Transverse colon (tissue), 4 donors: ENCODE measurements around the gene FOXR2.

Source experiments
- CTCF ChIP-seq, 5 experiments: fragments of 200-600 bp in 3 of 5; fragments of 450-650 bp in 2 of 5; sonication (generic) in 3 of 5; IDR thresholded peaks; 1 replicate in 2 of 5; 2 replicates in 3 of 5; pipeline ENCODE4 v1.5.1; 2016 to 2017; ENCODE audit warnings: antibody characterized with exemption in 5 of 5, inconsistent platforms in 3 of 5, mild to moderate bottlenecking in 2 of 5, moderate library complexity in 1 of 5
- EP300 ChIP-seq: sonication (generic); formaldehyde crosslinking; IDR thresholded peaks from one replicate; pipeline ENCODE4 v1.6.1; 2017; ENCODE audit warnings: antibody characterized with exemption, low read depth
- POLR2A ChIP-seq: fragments of 450-650 bp; IDR thresholded peaks from one replicate; pipeline ENCODE4 v1.6.1; 2016; ENCODE audit warnings: antibody characterized with exemption, mild to moderate bottlenecking, moderate library complexity
- POLR2AphosphoS5 ChIP-seq, 3 donors: sonication (generic); formaldehyde crosslinking; IDR thresholded peaks; one replicate each; pipeline ENCODE4 v1.6.1; 2016; ENCODE audit warnings: antibody characterized with exemption in 3 of 3

- TF ChIP-seq POLR2A (no peak), CTCF (IDR thresholded peaks at IDR 0.05) (no peak), EP300 (no peak), POLR2AphosphoS5 (IDR thresholded peaks at IDR 0.05) (no peak)
These were observed 15.7 kb downstream of the FOXR2 start for GRCh38 chrX:55638933-55639332.
